Measurements from ENCODE around the gene F7. TPM values are rescaled to one million over a fixed set of nuclear protein-coding genes. Genes with fewer than 3 reads are reported as not detected.

F7 gene
- total and polyA plus RNA-seq, 9 of the 15 experiments (the other 6 are each of a cell fraction or from before 2014, with no cell fraction given): not detected

GRCh38 chr13:113088691-113089020 is 16.9 kb upstream of the F7 start:
- H3K4me2 ChIP-seq (ENCODE audit: insufficient read depth, low read length): no peak overlapping the region

More at GRCh38 chr13:113088691-113089020, 16.9 kb upstream of the F7 start:
- H3K4me1 ChIP-seq (replicated peaks in 1 of 2; ENCODE audit: control insufficient read depth in 2 of 2, insufficient read depth in 2 of 2, low read length in 2 of 2): peaks cover 0 to 18% of the 10 kb centered on the region in 2 experiments; a peak in 2 of 5 replicates
- no peak for ATAC-seq
- TF ChIP-seq ZNF280B (CRISPR knock-in tag; IDR thresholded peaks at IDR 0.05): no peak
- TF ChIP-seq NRF1 (conservative IDR thresholded peaks at IDR 0.05 in 1 of 2, IDR thresholded peaks at IDR 0.05 in 1 of 2): 0 out of 4 replicates have a peak, but pooled peaks of 1 of the 2 experiments have one; percentile 1
- TF ChIP-seq ZNF77 (CRISPR knock-in tag; IDR thresholded peaks at IDR 0.05): no peak
- no peak for TF ChIP-seq ZBTB1 (CRISPR knock-in tag; IDR thresholded peaks at IDR 0.05; ENCODE audit: borderline replicate concordance, low read depth)
- TF ChIP-seq MCM7 (IDR thresholded peaks at IDR 0.05): no peak
- no peak for FAIRE-seq
- no peaks in the 10 kb centered on the region for H3K9me1 ChIP-seq (ENCODE audit: control insufficient read depth, insufficient read depth, low read length)
- H3K27ac ChIP-seq (ENCODE audit: extremely low read depth, low read depth, low read length): no peak overlapping the region
- BruUV-seq (replicated peaks): no TSS peak
- 6% methylated on average over 7 of the region's 17 CpGs for WGBS (ENCODE audit: insufficient coverage, low coverage, missing lambda C conversion rate)
- no peaks in the 10 kb centered on the region for H3K36me3 ChIP-seq (ENCODE audit: control insufficient read depth, insufficient read depth, low read length)
- CTCF ChIA-PET (ENCODE audit: low intra/inter-chr PET ratio): no interaction called here
- in situ Hi-C loops (cut with MboI) (no loop called here), intact Hi-C loops (cut with micrococcal nuclease) (no loop called here)
- no peaks in the 10 kb centered on the region for H3K9me3 ChIP-seq (replicated peaks; ENCODE audit: control insufficient read depth, insufficient read depth, low read depth, low read length)
- no peak overlapping the region for H3K4me3 ChIP-seq
- H3K79me2 ChIP-seq (ENCODE audit: control insufficient read depth, insufficient read depth, low read length): no peaks in the 10 kb centered on the region
- no peak for DNase-seq (ENCODE audit: extremely low read depth in 1 of 4, low spot score in 3 of 4)
- POLR2A ChIA-PET: no interaction called here
- H4K20me1 ChIP-seq (replicated peaks; ENCODE audit: control insufficient read depth, insufficient read depth, low read length): peaks cover 9% of the 10 kb centered on the region
- no peak overlapping the region for H3K9ac ChIP-seq (ENCODE audit: insufficient read depth in 1 of 2, low read depth in 2 of 2, low read length in 2 of 2)
- no peak overlapping the region for H2AFZ ChIP-seq (ENCODE audit: low read depth, low read length)
- H3K27me3 ChIP-seq (ENCODE audit: control insufficient read depth in 2 of 2, insufficient read depth in 2 of 2, low read length in 2 of 2): peaks cover 37 to 78% of the 10 kb centered on the region in 2 experiments
